Adrenal gland (tissue), 5 donors: ENCODE results near the gene CRELD2.

Source experiments
- POLR2A ChIP-seq, 2 donors: fragments of 450-650 bp; IDR thresholded peaks; one replicate each; pipeline ENCODE4 v1.6.1; 2017; ENCODE audit warnings: antibody characterized with exemption in 2 of 2, mild to moderate bottlenecking in 2 of 2, moderate library complexity in 1 of 2
- TF ChIP-seq, protein P1 (sequence below), 6 experiments: fragments of 450-650 bp in 4 of 6; fragments of 200-600 bp in 2 of 6; sonication (generic) in 1 of 6; IDR thresholded peaks; 1 replicate in 5 of 6; 2 replicates in 1 of 6; pipeline versions ENCODE4 v1.5.1 to v1.8.0; 2016 to 2021; ENCODE audit warnings: antibody characterized with exemption in 6 of 6, mild to moderate bottlenecking in 2 of 6, moderate library complexity in 1 of 6
- donor health status: DM: no; HTN: no; CAD: no.

DNA sequence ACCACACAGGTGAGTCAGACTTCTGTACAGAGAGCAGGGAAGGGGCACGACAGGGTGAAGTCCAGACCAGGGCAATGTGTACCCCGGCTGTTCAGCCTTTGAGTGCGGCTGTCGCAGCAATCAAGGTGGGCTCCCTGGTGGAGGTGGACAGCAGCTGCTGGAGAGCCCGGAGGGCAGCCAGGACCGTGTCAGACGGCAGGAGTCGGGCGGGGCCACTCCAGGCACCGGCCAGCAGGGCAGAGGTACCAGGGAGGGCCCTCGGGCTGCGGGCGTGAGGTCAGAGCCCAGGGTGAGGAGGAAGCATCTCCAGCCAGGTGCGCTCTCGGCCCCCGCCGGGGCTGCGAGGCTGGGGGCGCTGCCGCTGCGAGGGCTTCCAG, 41.3 kb downstream of the CRELD2 start:
- TF ChIP-seq, protein P1, sequence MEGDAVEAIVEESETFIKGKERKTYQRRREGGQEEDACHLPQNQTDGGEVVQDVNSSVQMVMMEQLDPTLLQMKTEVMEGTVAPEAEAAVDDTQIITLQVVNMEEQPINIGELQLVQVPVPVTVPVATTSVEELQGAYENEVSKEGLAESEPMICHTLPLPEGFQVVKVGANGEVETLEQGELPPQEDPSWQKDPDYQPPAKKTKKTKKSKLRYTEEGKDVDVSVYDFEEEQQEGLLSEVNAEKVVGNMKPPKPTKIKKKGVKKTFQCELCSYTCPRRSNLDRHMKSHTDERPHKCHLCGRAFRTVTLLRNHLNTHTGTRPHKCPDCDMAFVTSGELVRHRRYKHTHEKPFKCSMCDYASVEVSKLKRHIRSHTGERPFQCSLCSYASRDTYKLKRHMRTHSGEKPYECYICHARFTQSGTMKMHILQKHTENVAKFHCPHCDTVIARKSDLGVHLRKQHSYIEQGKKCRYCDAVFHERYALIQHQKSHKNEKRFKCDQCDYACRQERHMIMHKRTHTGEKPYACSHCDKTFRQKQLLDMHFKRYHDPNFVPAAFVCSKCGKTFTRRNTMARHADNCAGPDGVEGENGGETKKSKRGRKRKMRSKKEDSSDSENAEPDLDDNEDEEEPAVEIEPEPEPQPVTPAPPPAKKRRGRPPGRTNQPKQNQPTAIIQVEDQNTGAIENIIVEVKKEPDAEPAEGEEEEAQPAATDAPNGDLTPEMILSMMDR (IDR thresholded peaks at IDR 0.05): peak in 1 of 6 experiments; percentile 29
- TF ChIP-seq POLR2A (IDR thresholded peaks at IDR 0.05): no peak
